ENCODE data around the gene FAM186B. TPM values are rescaled to one million over a fixed set of nuclear protein-coding genes. Genes with fewer than 3 reads are reported as not detected.

The FAM186B gene
- total RNA-seq, 1 experiment from 2014 or later = 1.3 TPM

- Histone ChIP-seq H3K4me3 (no peak overlapping the region), H3K27me3 (ENCODE audit: insufficient read depth, low read depth) (no peaks in the 10 kb centered on the region), H3K79me2 (ENCODE audit: low read depth) (no peaks in the 10 kb centered on the region), H3K4me1 (replicated peaks; ENCODE audit: insufficient read depth) (peaks cover 19% of the 10 kb centered on the region), H2AFZ (no peak overlapping the region), H3K4me2 (no peak overlapping the region), H4K20me1 (ENCODE audit: insufficient read depth) (no peaks in the 10 kb centered on the region), H3F3A (ENCODE audit: insufficient read depth, low read depth) (peaks cover 21% of the 10 kb centered on the region; the same call in 1 of the 2 replicates), H3K9me3 (ENCODE audit: insufficient read depth, low read depth) (no peaks in the 10 kb centered on the region), H3K27ac (no peak overlapping the region), H3K9me2 (ENCODE audit: insufficient read depth) (no peaks in the 10 kb centered on the region), H3K36me3 (ENCODE audit: low read depth) (no peaks in the 10 kb centered on the region)
- intact Hi-C loops (cut with micrococcal nuclease; ENCODE audit: unreplicated experiment) = loop anchor here (1.0 to 10.0 kb wide), 5 partner anchors 19 to 411 kb away; partner anchors contain the start of genes ASIC1 and FMNL3
- DNase-seq = no peak
- BruUV-seq (replicated peaks) = no TSS peak
- TF ChIP-seq CTCF (conservative IDR thresholded peaks at IDR 0.05) (no peak), EZH2 (IDR thresholded peaks at IDR 0.05; ENCODE audit: low read depth) (no peak)
- ChIA-PET CTCF (interaction anchor here (0.6 to 2.0 kb wide), 4 partner anchors 20 to 98 kb away, joined by 3 to 20 read pairs (median 3); partner anchors contain the start of genes FMNL3 and TMBIM6), POLR2A (ENCODE audit: unreplicated experiment) (no interaction called here)
These were observed 38.7 kb upstream of the FAM186B start for GRCh38 chr12:49643961-49644619.

- Histone ChIP-seq H3K9me2 (ENCODE audit: insufficient read depth) (no peaks in the 10 kb centered on the region), H3K36me3 (ENCODE audit: low read depth) (no peaks in the 10 kb centered on the region), H3K27me3 (ENCODE audit: insufficient read depth, low read depth) (no peaks in the 10 kb centered on the region), H2AFZ (no peak overlapping the region), H3F3A (ENCODE audit: insufficient read depth, low read depth) (peaks cover 21% of the 10 kb centered on the region; the same call in 1 of the 2 replicates), H3K4me1 (replicated peaks; ENCODE audit: insufficient read depth) (peaks cover 19% of the 10 kb centered on the region), H3K79me2 (ENCODE audit: low read depth) (no peaks in the 10 kb centered on the region), H3K4me2 (peak overlapping the region; percentile 25; the same call in 1 of the 2 replicates), H4K20me1 (ENCODE audit: insufficient read depth) (no peaks in the 10 kb centered on the region), H3K4me3 (no peak overlapping the region), H3K27ac (peak overlapping the region; percentile 78), H3K9me3 (ENCODE audit: insufficient read depth, low read depth) (no peaks in the 10 kb centered on the region)
- TF ChIP-seq CTCF (conservative IDR thresholded peaks at IDR 0.05) (no peak), EZH2 (IDR thresholded peaks at IDR 0.05; ENCODE audit: low read depth) (no peak)
- TSS peak; percentile 21 for BruUV-seq (replicated peaks)
- ChIA-PET POLR2A (ENCODE audit: unreplicated experiment) (no interaction called here), CTCF (interaction anchor here (0.8 to 1.2 kb wide), 2 partner anchors 19 to 98 kb away, joined by 3 read pairs; partner anchors contain the start of gene TMBIM6)
- intact Hi-C loops (cut with micrococcal nuclease; ENCODE audit: unreplicated experiment) = loop anchor here (2.0 to 10.0 kb wide), 4 partner anchors 18 to 412 kb away; partner anchors contain the start of gene ASIC1
- DNase-seq = no peak
These were observed 37.7 kb upstream of the FAM186B start for GRCh38 chr12:49643135-49643534.

GRCh38 chr12:49642370-49642802 is 36.9 kb upstream of the FAM186B start:
- Histone ChIP-seq H3K36me3 (ENCODE audit: low read depth) (no peaks in the 10 kb centered on the region), H3K79me2 (ENCODE audit: low read depth) (no peaks in the 10 kb centered on the region), H4K20me1 (ENCODE audit: insufficient read depth) (no peaks in the 10 kb centered on the region), H3K27ac (peak overlapping the region; percentile 78), H2AFZ (peak overlapping the region; percentile 50; the same call in 1 of the 2 replicates), H3K9me3 (ENCODE audit: insufficient read depth, low read depth) (no peaks in the 10 kb centered on the region), H3K4me1 (replicated peaks; ENCODE audit: insufficient read depth) (peaks cover 19% of the 10 kb centered on the region), H3K4me2 (peak overlapping the region; percentile 25), H3K27me3 (ENCODE audit: insufficient read depth, low read depth) (no peaks in the 10 kb centered on the region), H3K9me2 (ENCODE audit: insufficient read depth) (no peaks in the 10 kb centered on the region), H3K4me3 (no peak overlapping the region), H3F3A (ENCODE audit: insufficient read depth, low read depth) (peaks cover 21% of the 10 kb centered on the region; the same call in 1 of the 2 replicates)
- TF ChIP-seq CTCF (conservative IDR thresholded peaks at IDR 0.05) = no peak
- TF ChIP-seq EZH2 (IDR thresholded peaks at IDR 0.05; ENCODE audit: low read depth) = no peak
- DNase-seq = peak; percentile 79 to 95
- POLR2A ChIA-PET (ENCODE audit: unreplicated experiment) = no interaction called here
- CTCF ChIA-PET = no interaction called here
- no TSS peak for BruUV-seq (replicated peaks)
- intact Hi-C loops (cut with micrococcal nuclease; ENCODE audit: unreplicated experiment) = loop anchor here (2.0 to 10.0 kb wide), 4 partner anchors 18 to 412 kb away; partner anchors contain the start of gene ASIC1

Data from PC-9 (cell line).